ENCODE measurements around the gene BEST3.

- TF ChIP-seq CTCF (IDR thresholded peaks at IDR 0.05) = no peak
- no peak for TF ChIP-seq POLR2A (IDR thresholded peaks at IDR 0.05)
Observed at GRCh38 chr12:69698054-69698453, 1.0 kb downstream of the BEST3 start.

Data from adrenal gland (tissue), 5 donors.